ENCODE measurements around the gene PTPRM. TPM values are rescaled to one million over a fixed set of nuclear protein-coding genes. Genes with fewer than 3 reads are reported as not detected.

The PTPRM gene
- total RNA-seq, 1 experiment from 2014 or later, result 100.0 TPM

- Mint-ChIP-seq H3K9me3 (ENCODE audit: unreplicated experiment) (no peaks in the 10 kb centered on the region), H3K36me3 (ENCODE audit: insufficient read depth, unreplicated experiment) (peaks cover 18% of the 10 kb centered on the region), H3K4me3 (ENCODE audit: unreplicated experiment) (no peak overlapping the region), H3K4me1 (ENCODE audit: low read depth, unreplicated experiment) (no peaks in the 10 kb centered on the region), H3K27me3 (ENCODE audit: insufficient read depth, unreplicated experiment) (no peaks in the 10 kb centered on the region), H3K27ac (ENCODE audit: unreplicated experiment) (no peak overlapping the region)
- BruUV-seq (replicated peaks), result no TSS peak
- Histone ChIP-seq H3K9me3 (no peaks in the 10 kb centered on the region), H3K27me3 (replicated peaks; ENCODE audit: control insufficient read depth, insufficient read depth, low read length) (no peaks in the 10 kb centered on the region), H3K36me3 (ENCODE audit: control insufficient read depth, insufficient read depth, low read length) (no peaks in the 10 kb centered on the region; the same call in 1 of the 2 replicates), H3K4me3 (ENCODE audit: low read depth, low read length) (no peak overlapping the region), H3K4me1 (no peaks in the 10 kb centered on the region)
- TF ChIP-seq, protein P1, sequence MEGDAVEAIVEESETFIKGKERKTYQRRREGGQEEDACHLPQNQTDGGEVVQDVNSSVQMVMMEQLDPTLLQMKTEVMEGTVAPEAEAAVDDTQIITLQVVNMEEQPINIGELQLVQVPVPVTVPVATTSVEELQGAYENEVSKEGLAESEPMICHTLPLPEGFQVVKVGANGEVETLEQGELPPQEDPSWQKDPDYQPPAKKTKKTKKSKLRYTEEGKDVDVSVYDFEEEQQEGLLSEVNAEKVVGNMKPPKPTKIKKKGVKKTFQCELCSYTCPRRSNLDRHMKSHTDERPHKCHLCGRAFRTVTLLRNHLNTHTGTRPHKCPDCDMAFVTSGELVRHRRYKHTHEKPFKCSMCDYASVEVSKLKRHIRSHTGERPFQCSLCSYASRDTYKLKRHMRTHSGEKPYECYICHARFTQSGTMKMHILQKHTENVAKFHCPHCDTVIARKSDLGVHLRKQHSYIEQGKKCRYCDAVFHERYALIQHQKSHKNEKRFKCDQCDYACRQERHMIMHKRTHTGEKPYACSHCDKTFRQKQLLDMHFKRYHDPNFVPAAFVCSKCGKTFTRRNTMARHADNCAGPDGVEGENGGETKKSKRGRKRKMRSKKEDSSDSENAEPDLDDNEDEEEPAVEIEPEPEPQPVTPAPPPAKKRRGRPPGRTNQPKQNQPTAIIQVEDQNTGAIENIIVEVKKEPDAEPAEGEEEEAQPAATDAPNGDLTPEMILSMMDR (IDR thresholded peaks at IDR 0.05; ENCODE audit: insufficient read depth in 1 of 2, low read depth in 1 of 2, low read length in 1 of 2, severe bottlenecking in 1 of 2, unreplicated experiment in 1 of 2), result no peak
- intact Hi-C loops (cut with micrococcal nuclease; ENCODE audit: unreplicated experiment), result no loop called here
- DNase-seq, result no peak
- POLR2A ChIA-PET, result no interaction called here
- CTCF ChIA-PET, result no interaction called here
Measured at GRCh38 chr18:8019600-8019999, 452.5 kb downstream of the PTPRM start.

DNA sequence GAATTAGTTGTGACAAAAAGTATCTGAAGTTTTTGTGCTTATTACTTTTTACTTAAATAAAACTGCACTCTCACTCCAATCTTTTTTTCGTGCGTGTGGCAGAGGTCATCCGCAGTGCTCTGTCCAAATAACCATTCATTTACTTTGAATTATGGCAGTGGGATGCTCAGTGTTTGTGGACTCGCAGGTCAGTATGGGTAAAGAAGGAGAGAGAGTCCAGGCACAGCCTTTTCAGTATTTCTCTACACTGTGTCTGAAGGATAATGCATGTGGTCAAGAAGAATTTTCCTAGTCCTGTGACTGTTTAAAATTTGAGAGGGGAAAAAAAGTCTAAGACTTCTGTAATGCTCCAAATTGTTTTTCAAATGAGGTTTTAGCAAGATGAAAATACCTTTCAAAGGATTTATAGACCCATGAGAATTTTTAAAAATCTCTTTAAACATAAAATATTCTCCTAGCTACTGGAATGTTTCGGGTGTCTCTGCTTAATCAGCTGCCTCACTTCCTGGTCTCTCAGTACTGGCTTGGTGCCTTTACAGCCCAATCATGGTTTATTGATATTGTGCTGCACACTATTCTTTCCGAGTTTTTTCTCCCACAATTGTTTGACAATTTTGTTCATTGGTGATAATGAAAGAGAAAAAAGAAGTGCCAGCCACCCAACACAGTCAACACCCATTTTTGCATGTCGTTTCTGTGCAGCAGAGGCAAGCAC is 453.2 kb downstream of the PTPRM start:
- no TSS peak for BruUV-seq (replicated peaks)
- Histone ChIP-seq H3K27me3 (replicated peaks; ENCODE audit: control insufficient read depth, insufficient read depth, low read length) (no peaks in the 10 kb centered on the region), H3K4me3 (ENCODE audit: low read depth, low read length) (no peak overlapping the region), H3K4me1 (peaks cover 5% of the 10 kb centered on the region; the same call in 1 of the 2 replicates), H3K9me3 (no peaks in the 10 kb centered on the region), H3K36me3 (ENCODE audit: control insufficient read depth, insufficient read depth, low read length) (no peaks in the 10 kb centered on the region; the same call in 1 of the 2 replicates)
- Mint-ChIP-seq H3K27ac (ENCODE audit: unreplicated experiment) (no peak overlapping the region), H3K36me3 (ENCODE audit: insufficient read depth, unreplicated experiment) (peaks cover 18% of the 10 kb centered on the region), H3K4me3 (ENCODE audit: unreplicated experiment) (no peak overlapping the region), H3K4me1 (ENCODE audit: low read depth, unreplicated experiment) (no peaks in the 10 kb centered on the region), H3K27me3 (ENCODE audit: insufficient read depth, unreplicated experiment) (no peaks in the 10 kb centered on the region), H3K9me3 (ENCODE audit: unreplicated experiment) (no peaks in the 10 kb centered on the region)
- intact Hi-C loops (cut with micrococcal nuclease; ENCODE audit: unreplicated experiment), result loop anchor here (10.0 kb wide), 1 partner anchor 55 kb away; no protein-coding TSS in a partner anchor
- ChIA-PET CTCF (no interaction called here), POLR2A (no interaction called here)
- DNase-seq, result no peak
- TF ChIP-seq, protein P1 (IDR thresholded peaks at IDR 0.05; ENCODE audit: insufficient read depth in 1 of 2, low read depth in 1 of 2, low read length in 1 of 2, severe bottlenecking in 1 of 2, unreplicated experiment in 1 of 2), result no peak

DNA sequence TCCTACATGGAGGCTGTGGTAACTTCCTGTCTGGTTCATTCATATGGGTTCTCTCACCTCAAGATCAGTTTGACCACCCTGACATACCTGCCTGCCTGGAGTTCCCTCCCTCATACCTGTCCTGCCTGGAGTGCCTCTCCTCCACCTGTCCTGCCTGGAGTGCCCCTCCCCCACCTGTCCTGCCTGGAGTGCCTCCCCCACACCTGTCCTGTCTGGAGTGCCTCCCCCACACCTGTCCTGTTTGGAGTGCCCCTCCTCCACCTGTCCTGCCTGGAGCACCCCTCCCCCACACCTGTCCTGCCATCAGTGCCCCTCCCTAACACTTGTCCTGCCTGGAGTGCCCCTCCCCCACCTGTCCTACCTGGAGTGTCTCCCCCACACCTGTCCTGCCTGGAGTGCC is 461.9 kb downstream of the PTPRM start:
- peak; percentile 34 to 66 for DNase-seq

More for the DNA sequence above, 461.9 kb downstream of the PTPRM start:
- no peaks in the 10 kb centered on the region for H3K9me3 Mint-ChIP-seq (ENCODE audit: unreplicated experiment)
- Histone ChIP-seq H3K36me3 (ENCODE audit: control insufficient read depth, insufficient read depth, low read length) (no peaks in the 10 kb centered on the region), H3K27me3 (replicated peaks; ENCODE audit: control insufficient read depth, insufficient read depth, low read length) (no peaks in the 10 kb centered on the region), H3K4me3 (ENCODE audit: low read depth, low read length) (no peak overlapping the region), H3K4me1 (peaks cover 14% of the 10 kb centered on the region; the same call in 1 of the 2 replicates), H3K9me3 (no peaks in the 10 kb centered on the region)
- H3K27me3 Mint-ChIP-seq (ENCODE audit: insufficient read depth, unreplicated experiment), result no peaks in the 10 kb centered on the region
- intact Hi-C loops (cut with micrococcal nuclease; ENCODE audit: unreplicated experiment), result loop anchor here (10.0 kb wide), 1 partner anchor 46 kb away; no protein-coding TSS in a partner anchor
- TF ChIP-seq, protein P1 (IDR thresholded peaks at IDR 0.05; ENCODE audit: insufficient read depth in 1 of 2, low read depth in 1 of 2, low read length in 1 of 2, severe bottlenecking in 1 of 2, unreplicated experiment in 1 of 2), result no peak
- no TSS peak for BruUV-seq (replicated peaks)
- peaks cover 12% of the 10 kb centered on the region for H3K4me1 Mint-ChIP-seq (ENCODE audit: low read depth, unreplicated experiment)
- no peak overlapping the region for H3K4me3 Mint-ChIP-seq (ENCODE audit: unreplicated experiment)
- peaks cover 8% of the 10 kb centered on the region for H3K36me3 Mint-ChIP-seq (ENCODE audit: insufficient read depth, unreplicated experiment)
- ChIA-PET CTCF (no interaction called here), POLR2A (no interaction called here)
- H3K27ac Mint-ChIP-seq (ENCODE audit: unreplicated experiment), result no peak overlapping the region

Data from Caco-2 (cell line).